Natural killer cell treated with Interleukin-12 subunit alpha and Interleukin-12 subunit beta and Interleukin-15 and Interleukin-18, amount 100 ng/mL, for 72 hours (primary cell): ENCODE measurements around the gene EMX2. TPM values are rescaled to one million over a fixed set of nuclear protein-coding genes. Genes with fewer than 3 reads are reported as not detected.

ENCODE experiments used
- ATAC-seq, 2 donors: fragments of 150-1000 bp; cut with Tn5 transposase in 1 of 2; sonication (Bioruptor Pico), chemical (Tn5 transposase) in 1 of 2; 2 replicates each; pipeline ENCODE4 v1.10.0; 2021
- DNase-seq: peaks from one replicate; pipeline ENCODE4 v3.0.0; 2022; ENCODE audit warnings: low spot score
- H3K27ac Mint-ChIP-seq, 2 donors: 1 replicate in 1 of 2; 2 replicates in 1 of 2; pipeline ENCODE4 v1.8.0; 2022; ENCODE audit warnings: mixed read lengths in 2 of 2, mild to moderate bottlenecking in 1 of 2, moderate library complexity in 1 of 2
- H3K27me3 Mint-ChIP-seq, 2 donors: 1 replicate in 1 of 2; 2 replicates in 1 of 2; pipeline ENCODE4 v1.8.0; 2022; ENCODE audit warnings: mixed read lengths in 2 of 2
- H3K36me3 Mint-ChIP-seq: one replicate; pipeline ENCODE4 v1.8.0; 2022; ENCODE audit warnings: mixed read lengths
- H3K4me1 Mint-ChIP-seq, 2 donors: 1 replicate in 1 of 2; 2 replicates in 1 of 2; pipeline ENCODE4 v1.8.0; 2022; ENCODE audit warnings: low read depth in 2 of 2, mixed read lengths in 2 of 2, mild to moderate bottlenecking in 1 of 2
- H3K4me3 Mint-ChIP-seq: one replicate; pipeline ENCODE4 v1.8.0; 2022; ENCODE audit warnings: mixed read lengths
- H3K9me3 Mint-ChIP-seq: 2 replicates; pipeline ENCODE4 v1.8.0; 2022; ENCODE audit warnings: mixed read lengths
- total RNA-seq, 2 donors: library from RNA; stranded (reverse); gene quantifications; one replicate each; pipeline ENCODE4 v1.2.3, GENCODE V29; 2022

EMX2 gene
- total RNA-seq, 2 donors from 2014 or later: not detected

DNA sequence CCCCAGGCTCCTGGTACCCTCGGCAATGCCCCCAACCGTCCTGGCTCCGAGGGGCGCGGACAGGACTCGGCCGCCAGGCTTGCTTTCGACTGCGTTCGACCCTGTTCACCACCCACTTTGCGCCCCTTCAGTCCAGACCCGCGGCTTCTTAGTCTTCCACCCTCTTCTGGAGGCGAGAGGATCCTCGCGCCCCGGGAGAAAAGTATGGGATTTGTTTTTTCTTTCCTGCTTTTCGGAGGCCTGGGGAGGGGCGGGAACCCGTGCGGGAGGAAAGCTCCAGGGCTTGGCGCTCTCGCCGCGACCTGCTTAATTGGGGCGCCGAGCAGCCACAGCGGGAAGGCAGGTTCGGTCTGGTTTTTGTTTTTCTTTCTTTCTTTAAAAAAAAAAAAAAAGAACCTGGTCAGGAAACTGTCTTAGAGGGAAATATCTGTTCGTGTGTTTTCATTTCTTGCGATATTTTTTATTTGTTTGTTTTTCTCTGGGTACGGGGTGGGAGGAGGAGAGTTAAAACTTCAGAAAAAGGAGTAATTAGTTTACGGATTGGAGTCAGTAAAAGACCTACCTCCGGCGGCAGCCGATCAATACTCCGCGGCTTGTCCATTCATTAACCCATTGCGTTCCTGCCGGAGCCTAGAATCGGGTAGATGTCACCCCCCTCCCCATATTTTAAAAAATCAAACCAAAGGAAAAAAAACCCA is 1.6 kb downstream of the EMX2 start:
- DNase-seq (no peak), ATAC-seq (no peak)
- peaks cover 5 to 16% of the 10 kb centered on the region in 2 donors for H3K4me1 Mint-ChIP-seq
- H3K27ac Mint-ChIP-seq: no peak overlapping the region
- H3K36me3 Mint-ChIP-seq: peaks cover 7% of the 10 kb centered on the region
- peaks cover 44 to 58% of the 10 kb centered on the region in 2 donors for H3K27me3 Mint-ChIP-seq
- H3K9me3 Mint-ChIP-seq: no peaks in the 10 kb centered on the region
- no peak overlapping the region for H3K4me3 Mint-ChIP-seq

DNA sequence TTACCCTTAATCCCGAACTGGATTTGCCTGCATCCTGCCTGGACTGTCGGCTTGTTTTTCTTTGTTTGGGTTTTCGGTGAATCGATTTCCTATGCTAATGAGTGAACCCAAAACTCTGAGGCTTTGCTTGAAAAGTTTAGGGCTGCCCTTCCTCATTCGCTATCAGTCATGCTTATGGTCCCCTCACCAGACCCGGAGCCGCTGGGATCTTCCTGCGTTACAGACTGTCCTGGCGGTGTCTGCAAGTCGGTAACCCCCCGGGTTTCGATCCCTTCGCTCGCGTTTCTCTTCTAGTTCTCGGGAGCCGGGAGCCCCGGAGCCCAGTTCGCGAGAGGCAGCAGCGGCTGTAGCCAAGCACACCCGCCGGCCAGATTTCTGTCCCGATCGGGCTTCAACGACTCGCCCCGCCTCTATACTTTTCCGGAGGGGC is 2.2 kb downstream of the EMX2 start:
- H3K27ac Mint-ChIP-seq: no peak overlapping the region

DNA sequence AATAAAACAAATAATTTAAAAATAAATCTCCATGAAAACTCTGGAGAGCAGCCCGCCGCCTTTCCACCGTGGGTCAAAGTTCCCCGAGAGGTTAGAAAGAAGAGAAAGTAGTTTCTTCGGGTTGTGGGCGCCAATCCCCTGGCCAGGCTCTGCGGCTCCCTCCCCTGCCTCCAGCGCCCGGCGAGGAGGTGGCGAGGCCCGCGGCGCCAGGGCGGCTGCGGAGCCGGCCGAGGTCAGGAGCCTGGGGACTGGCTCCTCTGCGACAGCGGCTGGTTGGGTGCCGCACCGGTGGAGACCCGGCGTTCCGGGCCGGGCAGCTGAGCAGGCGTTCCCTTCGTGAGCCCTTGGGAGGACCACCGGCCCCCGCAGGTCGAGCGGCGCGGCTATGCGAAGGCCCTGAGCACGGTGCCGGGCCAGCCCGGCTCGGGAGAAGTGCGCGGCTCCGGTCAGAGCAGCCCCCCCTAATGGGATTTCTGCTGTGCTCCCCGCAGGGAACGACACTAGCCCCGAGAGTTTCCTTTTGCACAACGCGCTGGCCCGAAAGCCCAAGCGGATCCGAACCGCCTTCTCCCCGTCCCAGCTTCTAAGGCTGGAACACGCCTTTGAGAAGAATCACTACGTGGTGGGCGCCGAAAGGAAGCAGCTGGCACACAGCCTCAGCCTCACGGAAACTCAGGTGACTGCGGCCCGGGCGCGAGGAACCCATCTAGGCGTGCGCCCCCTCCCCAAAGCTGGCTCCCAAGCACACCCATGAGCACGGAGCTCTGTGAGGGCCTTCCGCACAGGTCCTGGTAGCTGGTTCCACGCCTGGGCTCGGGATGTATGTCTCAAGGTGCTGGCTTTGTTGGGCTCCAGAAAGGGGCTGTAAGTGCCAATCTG is 2.8 kb downstream of the EMX2 start:
- Mint-ChIP-seq H3K27ac (no peak overlapping the region), H3K36me3 (peaks cover 7% of the 10 kb centered on the region), H3K4me1 (peaks cover 5 to 16% of the 10 kb centered on the region in 2 donors), H3K27me3 (peaks cover 50 to 66% of the 10 kb centered on the region in 2 donors), H3K9me3 (no peaks in the 10 kb centered on the region), H3K4me3 (no peak overlapping the region)
- ATAC-seq (no peak), DNase-seq (no peak)

More for the DNA sequence above, 2.2 kb downstream of the EMX2 start:
- Mint-ChIP-seq H3K36me3 (peaks cover 7% of the 10 kb centered on the region), H3K4me3 (no peak overlapping the region), H3K4me1 (peaks cover 5 to 16% of the 10 kb centered on the region in 2 donors), H3K9me3 (no peaks in the 10 kb centered on the region), H3K27me3 (peaks cover 47 to 64% of the 10 kb centered on the region in 2 donors)
- DNase-seq (no peak), ATAC-seq (no peak)

- Mint-ChIP-seq H3K4me1 (peaks cover 5 to 16% of the 10 kb centered on the region in 2 donors), H3K27me3 (peaks cover 50 to 66% of the 10 kb centered on the region in 2 donors), H3K36me3 (peaks cover 7% of the 10 kb centered on the region), H3K9me3 (no peaks in the 10 kb centered on the region), H3K4me3 (no peak overlapping the region), H3K27ac (no peak overlapping the region)
- no peak for ATAC-seq
- DNase-seq: no peak
Observed at GRCh38 chr10:117546020-117546580, 3.6 kb downstream of the EMX2 start.

DNA sequence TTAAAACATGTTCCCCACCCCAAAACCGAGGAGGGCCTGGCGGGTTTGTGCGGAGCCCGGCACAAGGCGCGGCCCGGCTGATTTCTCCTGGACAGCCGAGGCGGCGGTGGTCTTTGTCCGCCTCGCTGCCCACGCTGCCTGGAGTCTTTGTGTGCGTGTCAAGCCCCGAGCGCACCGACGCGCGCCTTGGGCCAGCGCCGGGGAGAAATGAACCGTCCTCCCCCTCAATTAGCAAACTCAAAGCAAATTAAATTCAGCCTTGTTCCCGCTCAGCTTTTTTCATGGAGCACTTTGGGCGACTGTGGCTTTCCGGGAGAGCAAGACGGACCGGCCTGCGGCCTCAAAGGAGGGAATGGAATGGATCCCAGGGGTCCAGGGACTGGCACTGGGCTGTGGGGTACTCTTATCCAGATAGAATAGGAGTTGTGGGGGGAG is 4.1 kb downstream of the EMX2 start:
- Mint-ChIP-seq H3K36me3 (peaks cover 7% of the 10 kb centered on the region), H3K27ac (no peak overlapping the region), H3K4me1 (peaks cover 5 to 16% of the 10 kb centered on the region in 2 donors), H3K27me3 (peaks cover 51 to 66% of the 10 kb centered on the region in 2 donors), H3K9me3 (no peaks in the 10 kb centered on the region), H3K4me3 (no peak overlapping the region)
- DNase-seq: no peak
- no peak for ATAC-seq

GRCh38 chr10:117547016-117547715 is 4.6 kb downstream of the EMX2 start:
- DNase-seq: no peak
- H3K9me3 Mint-ChIP-seq: no peaks in the 10 kb centered on the region
- peaks cover 7% of the 10 kb centered on the region for H3K36me3 Mint-ChIP-seq
- no peak overlapping the region for H3K27ac Mint-ChIP-seq
- peaks cover 5 to 16% of the 10 kb centered on the region in 2 donors for H3K4me1 Mint-ChIP-seq
- peaks cover 54 to 69% of the 10 kb centered on the region in 2 donors for H3K27me3 Mint-ChIP-seq
- H3K4me3 Mint-ChIP-seq: no peak overlapping the region
- no peak for ATAC-seq

- no peak for ATAC-seq
- no peak overlapping the region for H3K27ac Mint-ChIP-seq
- DNase-seq: no peak
- no peak overlapping the region for H3K4me3 Mint-ChIP-seq
- no peaks in the 10 kb centered on the region for H3K9me3 Mint-ChIP-seq
- peaks cover 60 to 77% of the 10 kb centered on the region in 2 donors for H3K27me3 Mint-ChIP-seq
- H3K36me3 Mint-ChIP-seq: peaks cover 12% of the 10 kb centered on the region
- H3K4me1 Mint-ChIP-seq: peaks cover 11 to 23% of the 10 kb centered on the region in 2 donors
Observed at GRCh38 chr10:117547716-117548668, 5.4 kb downstream of the EMX2 start.

- ATAC-seq (no peak), DNase-seq (no peak)
- Mint-ChIP-seq H3K27ac (no peak overlapping the region), H3K4me3 (no peak overlapping the region), H3K9me3 (no peaks in the 10 kb centered on the region), H3K4me1 (peaks cover 16 to 27% of the 10 kb centered on the region in 2 donors), H3K36me3 (peaks cover 12% of the 10 kb centered on the region), H3K27me3 (peaks cover 63 to 81% of the 10 kb centered on the region in 2 donors)
Observed at GRCh38 chr10:117549100-117549585, 6.6 kb downstream of the EMX2 start.

DNA sequence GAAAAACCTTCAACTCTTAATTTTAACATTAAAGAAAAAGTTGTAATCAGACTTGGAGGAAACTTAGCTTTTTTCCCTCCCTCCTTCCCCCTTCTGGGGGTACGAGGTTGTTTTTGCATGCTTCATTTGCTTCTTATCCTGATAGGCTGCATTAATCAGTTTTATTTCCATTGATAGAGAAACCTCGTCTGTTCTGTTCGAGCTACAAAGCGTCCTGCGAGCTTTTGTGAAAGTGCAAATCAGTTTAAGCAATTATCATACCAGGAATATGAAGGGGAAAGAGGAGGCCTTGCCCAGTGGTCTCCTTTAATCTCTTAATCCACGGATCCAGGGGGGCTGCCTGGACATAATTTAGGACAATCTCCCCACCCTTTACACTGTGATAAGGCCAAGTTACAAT is 7.5 kb downstream of the EMX2 start:
- Mint-ChIP-seq H3K27me3 (peaks cover 65 to 84% of the 10 kb centered on the region in 2 donors), H3K4me3 (no peak overlapping the region), H3K36me3 (peaks cover 12% of the 10 kb centered on the region), H3K9me3 (no peaks in the 10 kb centered on the region), H3K27ac (no peak overlapping the region), H3K4me1 (peaks cover 20 to 33% of the 10 kb centered on the region in 2 donors)
- DNase-seq: no peak
- ATAC-seq: no peak

DNA sequence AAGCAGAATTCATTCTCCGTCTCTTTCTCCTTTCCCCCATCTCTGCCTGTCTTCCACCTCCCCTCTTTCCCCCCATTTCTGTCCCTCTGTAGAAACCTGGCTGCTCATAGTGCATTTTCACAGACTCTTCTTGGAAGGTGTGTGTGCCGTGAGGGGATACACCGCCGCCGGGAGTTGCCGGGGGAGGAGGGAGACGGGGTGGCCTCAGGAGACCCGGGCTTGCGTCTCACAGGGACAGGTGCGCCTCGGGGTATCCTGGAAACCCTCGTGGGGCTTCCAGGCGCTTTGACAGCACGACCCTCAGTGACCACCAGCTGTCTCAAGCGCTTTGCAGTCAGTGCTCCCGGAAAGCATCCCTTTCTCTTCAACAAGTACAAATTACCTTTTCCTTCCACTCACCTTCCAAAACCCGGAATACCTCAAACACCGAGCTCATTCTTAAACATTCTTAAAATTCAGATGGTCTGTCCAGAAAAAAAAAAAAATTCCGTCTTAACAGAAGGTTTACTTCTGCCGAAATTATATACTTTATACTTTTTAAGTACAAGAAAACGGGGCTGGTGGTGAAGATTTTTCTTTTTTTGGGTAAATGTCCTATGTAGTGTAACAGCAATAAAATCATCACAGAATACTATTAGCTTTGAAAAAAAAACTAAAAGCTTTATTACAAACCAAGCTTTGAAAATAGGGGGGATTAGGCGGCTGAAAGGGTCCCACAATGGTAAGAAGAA is 8.2 kb downstream of the EMX2 start:
- DNase-seq (no peak), ATAC-seq (no peak)
- no peak overlapping the region for H3K27ac Mint-ChIP-seq
- no peak overlapping the region for H3K4me3 Mint-ChIP-seq
- H3K36me3 Mint-ChIP-seq: peaks cover 12% of the 10 kb centered on the region
- no peaks in the 10 kb centered on the region for H3K9me3 Mint-ChIP-seq
- H3K4me1 Mint-ChIP-seq: peaks cover 20 to 33% of the 10 kb centered on the region in 2 donors
- peaks cover 69 to 89% of the 10 kb centered on the region in 2 donors for H3K27me3 Mint-ChIP-seq

- ATAC-seq (no peak), DNase-seq (no peak)
- Mint-ChIP-seq H3K27ac (no peak overlapping the region), H3K4me1 (peaks cover 15 to 28% of the 10 kb centered on the region in 2 donors), H3K9me3 (no peaks in the 10 kb centered on the region), H3K27me3 (peaks cover 64 to 86% of the 10 kb centered on the region in 2 donors), H3K4me3 (no peak overlapping the region), H3K36me3 (peaks cover 12% of the 10 kb centered on the region)
Observed at GRCh38 chr10:117551330-117552155, 9.0 kb downstream of the EMX2 start.
